ENCODE results near the gene GSG1L.

GRCh38 chr16:28011971-28012445 is 51.5 kb downstream of the GSG1L start:
- TF ChIP-seq ZBTB7A (IDR thresholded peaks at IDR 0.05; ENCODE audit: low read depth) = no peak
- TF ChIP-seq REST (IDR thresholded peaks at IDR 0.05; ENCODE audit: low read depth) = no peak
- no peak for TF ChIP-seq CEBPB (IDR thresholded peaks at IDR 0.05)
- no peak for TF ChIP-seq YY1 (IDR thresholded peaks at IDR 0.05; ENCODE audit: low read depth)
- no peak for TF ChIP-seq EP300 (IDR thresholded peaks at IDR 0.05; ENCODE audit: borderline replicate concordance)
- no peak for TF ChIP-seq TAF1 (IDR thresholded peaks at IDR 0.05; ENCODE audit: low read depth)
